ENCODE measurements around the gene NIN.

DNA sequence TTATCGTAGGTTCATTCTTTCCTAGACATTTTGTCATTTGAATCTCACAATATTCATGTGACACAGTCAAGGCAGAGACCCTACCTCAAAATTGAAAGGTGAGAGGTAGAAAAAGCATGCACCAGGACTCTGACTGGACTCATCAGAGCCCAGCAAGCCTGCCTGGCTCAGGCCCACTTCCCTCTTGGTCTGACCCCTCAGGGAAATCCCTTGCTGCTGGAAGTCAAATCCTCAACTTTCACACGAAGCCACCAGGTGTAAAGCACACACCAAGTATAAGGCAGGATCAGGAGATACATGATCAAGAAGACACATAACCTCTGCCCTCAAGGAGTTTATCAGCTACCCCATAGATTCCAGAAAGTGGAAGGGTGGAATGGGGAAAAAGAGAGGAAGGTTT, 18.8 kb downstream of the NIN start:
- no peak for TF ChIP-seq CTCF (conservative IDR thresholded peaks at IDR 0.05 in 1 of 2, IDR thresholded peaks at IDR 0.05 in 1 of 2; ENCODE audit: extremely low read depth in 1 of 2, insufficient read depth in 1 of 2, low read depth in 1 of 2, low read length in 2 of 2)
- no peak for TF ChIP-seq EZH2 (IDR thresholded peaks at IDR 0.05; ENCODE audit: borderline replicate concordance, low read length)

All from mammary epithelial cell (primary cell).